Upper lobe of left lung (tissue), 6 donors: Measurements from ENCODE around the gene ZFR2. TPM values are rescaled to one million over a fixed set of nuclear protein-coding genes. Genes with fewer than 3 reads are reported as not detected.
A peak's percentile ranks its signal among the peaks of the same experiment; 100 is the strongest.

Experiments used
- ATAC-seq, 2 donors: fragments of 200-7000 bp; cut with Tn5 transposase; one replicate each; pipeline ENCODE4 v1.9.1; 2022; ENCODE audit warnings: mild to moderate bottlenecking in 2 of 2, moderate library complexity in 2 of 2; ENCODE audit not compliant: low FRiP score in 2 of 2
- DNase-seq, 2 donors: peaks; one replicate each; pipeline ENCODE4 v3.0.0-alpha.2; 2019 to 2020
- H3K27ac ChIP-seq, 4 donors: fragments of 200-600 bp; sonication (generic); one replicate each; pipeline ENCODE4 v1.5.1; 2016 to 2019
- H3K27me3 ChIP-seq, 4 donors: fragments of 200-600 bp; sonication (generic); one replicate each; pipeline ENCODE4 v1.5.1; 2017 to 2019
- H3K36me3 ChIP-seq, 4 donors: fragments of 200-600 bp; sonication (generic); one replicate each; pipeline ENCODE4 v1.5.1; 2016 to 2019
- H3K4me1 ChIP-seq, 4 donors: fragments of 200-600 bp; sonication (generic); one replicate each; pipeline ENCODE4 v1.5.1; 2018 to 2019
- H3K4me3 ChIP-seq, 4 donors: fragments of 200-600 bp; sonication (generic); one replicate each; pipeline ENCODE4 v1.5.1; 2017 to 2019; ENCODE audit warnings: mild to moderate bottlenecking in 2 of 4, moderate library complexity in 1 of 4
- H3K9me3 ChIP-seq, 4 donors: fragments of 200-600 bp; sonication (generic); one replicate each; pipeline ENCODE4 v1.5.1; 2018 to 2019
- CTCF ChIP-seq, 6 experiments: fragments of 450-650 bp in 4 of 6; fragments of 200-600 bp in 2 of 6; sonication (generic) in 2 of 6; IDR thresholded peaks; one replicate each; pipeline ENCODE4 v1.5.1; 2016 to 2019; ENCODE audit warnings: antibody characterized with exemption in 6 of 6
- EP300 ChIP-seq, 4 donors: sonication (generic); formaldehyde crosslinking; IDR thresholded peaks; one replicate each; pipeline ENCODE4 v1.5.1; 2017; ENCODE audit warnings: antibody characterized with exemption in 4 of 4, control low read depth in 2 of 4
- POLR2A ChIP-seq, 4 donors: fragments of 450-650 bp; IDR thresholded peaks; one replicate each; pipeline ENCODE4 v1.5.1; 2016 to 2017; ENCODE audit warnings: antibody characterized with exemption in 4 of 4, mild to moderate bottlenecking in 2 of 4
- POLR2AphosphoS5 ChIP-seq, 2 donors: sonication (generic); formaldehyde crosslinking; IDR thresholded peaks; one replicate each; pipeline ENCODE4 v1.5.1; 2017; ENCODE audit warnings: antibody characterized with exemption in 2 of 2
- WGBS, 2 donors: methylation state at CpG; one replicate each; pipeline ENCODE4 v1.1.5; 2017 to 2018; 5-methylcytosine and 5-hydroxymethylcytosine counted together
- total RNA-seq, 6 donors: library from RNA; depleted of rRNA in 4 of 6; stranded (reverse); fragments of >200 nt in 4 of 6; gene quantifications; one replicate each; pipeline versions ENCODE4 v1.1.0 to v1.2.1, GENCODE V29; 2016 to 2021
- donor health status: DM: no; HTN: no; CAD: no; lungs with moderate emphysema.
- donor health status: DM: no; HTN: yes; CAD: no; lungs with severe emphysema.

ZFR2 gene
- total RNA-seq, 6 donors from 2014 or later: 0.11 to 4.2 (median 0.30) TPM; not detected in 3

GRCh38 chr19:3857449-3858003 is 11.3 kb downstream of the ZFR2 start:
- no peak for ATAC-seq
- H3K27me3 ChIP-seq: no peaks in the 10 kb centered on the region
- peaks cover 0 to 8% (median 4%) of the 10 kb centered on the region in 4 donors for H3K9me3 ChIP-seq
- H3K4me3 ChIP-seq: no peak overlapping the region
- WGBS, 2 donors: 79 to 81% methylated on average over 11 to 12 of the region's 12 CpGs
- no peak overlapping the region for H3K27ac ChIP-seq
- no peaks in the 10 kb centered on the region for H3K4me1 ChIP-seq
- no peaks in the 10 kb centered on the region for H3K36me3 ChIP-seq
- TF ChIP-seq EP300 (IDR thresholded peaks at IDR 0.05) (no peak), CTCF (IDR thresholded peaks at IDR 0.05) (no peak), POLR2AphosphoS5 (IDR thresholded peaks at IDR 0.05) (no peak), POLR2A (IDR thresholded peaks at IDR 0.05) (no peak)
- DNase-seq: no peak

GRCh38 chr19:3855320-3855719 is 13.5 kb downstream of the ZFR2 start:
- WGBS, 2 donors: 89 to 93% methylated on average over 19 of the region's 19 CpGs
- Histone ChIP-seq H3K4me1 (no peaks in the 10 kb centered on the region), H3K36me3 (no peaks in the 10 kb centered on the region), H3K4me3 (no peak overlapping the region), H3K27ac (no peak overlapping the region), H3K27me3 (no peaks in the 10 kb centered on the region), H3K9me3 (peaks cover 9 to 26% (median 20%) of the 10 kb centered on the region in 4 donors)
- DNase-seq (no peak), ATAC-seq (no peak)
- no peak for TF ChIP-seq CTCF (IDR thresholded peaks at IDR 0.05)
- TF ChIP-seq POLR2A (IDR thresholded peaks at IDR 0.05): no peak
- no peak for TF ChIP-seq POLR2AphosphoS5 (IDR thresholded peaks at IDR 0.05)
- no peak for TF ChIP-seq EP300 (IDR thresholded peaks at IDR 0.05)

GRCh38 chr19:3852614-3853254 is 16.1 kb downstream of the ZFR2 start:
- TF ChIP-seq EP300 (IDR thresholded peaks at IDR 0.05): no peak
- TF ChIP-seq CTCF (IDR thresholded peaks at IDR 0.05): peak in 1 of 6 experiments; percentile 9
- no peaks in the 10 kb centered on the region for H3K4me1 ChIP-seq

GRCh38 chr19:3852177-3852511 is 16.7 kb downstream of the ZFR2 start:
- Histone ChIP-seq H3K36me3 (no peaks in the 10 kb centered on the region), H3K4me3 (no peak overlapping the region), H3K9me3 (peaks cover 9 to 26% (median 20%) of the 10 kb centered on the region in 4 donors), H3K27ac (no peak overlapping the region), H3K27me3 (no peaks in the 10 kb centered on the region), H3K4me1 (no peaks in the 10 kb centered on the region)
- DNase-seq (no peak), ATAC-seq (no peak)
- 100% methylated on average over 1 of the region's 1 CpG; no CpG with 5 or more reads in 1 of the 2 donors for WGBS, 2 donors
- TF ChIP-seq POLR2A (IDR thresholded peaks at IDR 0.05): no peak
- TF ChIP-seq POLR2AphosphoS5 (IDR thresholded peaks at IDR 0.05): no peak
- no peak for TF ChIP-seq EP300 (IDR thresholded peaks at IDR 0.05)
- no peak for TF ChIP-seq CTCF (IDR thresholded peaks at IDR 0.05)

More at GRCh38 chr19:3852614-3853254, 16.1 kb downstream of the ZFR2 start:
- ATAC-seq (no peak), DNase-seq (no peak)
- H3K4me3 ChIP-seq: no peak overlapping the region
- peaks cover 9 to 26% (median 20%) of the 10 kb centered on the region in 4 donors for H3K9me3 ChIP-seq
- no peak overlapping the region for H3K27ac ChIP-seq
- H3K27me3 ChIP-seq: no peaks in the 10 kb centered on the region
- no peaks in the 10 kb centered on the region for H3K36me3 ChIP-seq
- WGBS, 2 donors: 60 to 76% methylated on average over 2 to 3 of the region's 4 CpGs
